Activated CD4-positive, alpha-beta T cell treated with anti-CD3 and anti-CD28 coated beads, Interleukin-10, Interleukin-2, amounts not matched to agents 100 ng/mL and 50 ng/mL, durations not matched to agents 16 hours and 8 hours (primary cell): ENCODE measurements around the gene CYP1A1.
"Not testable (repeated sequence)": the region's sequence is repeated elsewhere in the genome, so short reads cannot be mapped to it uniquely, and the experiment has no call there.

ENCODE experiments used
- DNase-seq: peaks from one replicate; pipeline ENCODE4 v3.0.0-alpha.2; 2020

CYP1A1 gene, protein sequence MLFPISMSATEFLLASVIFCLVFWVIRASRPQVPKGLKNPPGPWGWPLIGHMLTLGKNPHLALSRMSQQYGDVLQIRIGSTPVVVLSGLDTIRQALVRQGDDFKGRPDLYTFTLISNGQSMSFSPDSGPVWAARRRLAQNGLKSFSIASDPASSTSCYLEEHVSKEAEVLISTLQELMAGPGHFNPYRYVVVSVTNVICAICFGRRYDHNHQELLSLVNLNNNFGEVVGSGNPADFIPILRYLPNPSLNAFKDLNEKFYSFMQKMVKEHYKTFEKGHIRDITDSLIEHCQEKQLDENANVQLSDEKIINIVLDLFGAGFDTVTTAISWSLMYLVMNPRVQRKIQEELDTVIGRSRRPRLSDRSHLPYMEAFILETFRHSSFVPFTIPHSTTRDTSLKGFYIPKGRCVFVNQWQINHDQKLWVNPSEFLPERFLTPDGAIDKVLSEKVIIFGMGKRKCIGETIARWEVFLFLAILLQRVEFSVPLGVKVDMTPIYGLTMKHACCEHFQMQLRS

GRCh38 chr15:74725225-74725774 lies at the start of gene CYP1A1:
Gene CYP1A1 (minus strand): TSS chr15:74725528. CDS start chr15:74723097, 2,431 bp downstream.
- DNase-seq: peak; percentile 31

- no peak for DNase-seq
Measured at GRCh38 chr15:74773731-74774252, 48.5 kb upstream of the CYP1A1 start.

DNA sequence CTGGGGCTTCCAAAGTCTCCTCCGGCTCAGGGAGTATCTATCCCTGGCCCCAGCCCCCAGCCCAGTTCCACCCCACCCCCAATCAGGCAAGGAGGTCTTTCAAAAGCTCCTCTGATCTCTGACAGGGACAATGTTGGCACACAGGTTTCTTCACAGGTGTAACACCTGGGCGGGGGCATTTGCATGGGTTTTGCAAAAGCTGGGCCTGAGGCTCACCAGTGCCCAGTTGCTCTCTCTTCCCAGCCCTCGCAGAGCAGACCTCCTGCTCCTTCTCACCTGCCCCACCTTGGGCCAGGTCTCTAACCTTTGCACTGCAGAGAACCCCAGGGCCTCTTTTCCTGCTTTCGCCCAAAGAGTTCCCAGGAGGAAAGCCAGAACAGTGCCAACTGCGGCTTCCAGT lies 48.0 kb upstream of the CYP1A1 start:
- no peak for DNase-seq

GRCh38 chr15:74770211-74770903 lies 45.0 kb upstream of the CYP1A1 start:
- no peak for DNase-seq

DNA sequence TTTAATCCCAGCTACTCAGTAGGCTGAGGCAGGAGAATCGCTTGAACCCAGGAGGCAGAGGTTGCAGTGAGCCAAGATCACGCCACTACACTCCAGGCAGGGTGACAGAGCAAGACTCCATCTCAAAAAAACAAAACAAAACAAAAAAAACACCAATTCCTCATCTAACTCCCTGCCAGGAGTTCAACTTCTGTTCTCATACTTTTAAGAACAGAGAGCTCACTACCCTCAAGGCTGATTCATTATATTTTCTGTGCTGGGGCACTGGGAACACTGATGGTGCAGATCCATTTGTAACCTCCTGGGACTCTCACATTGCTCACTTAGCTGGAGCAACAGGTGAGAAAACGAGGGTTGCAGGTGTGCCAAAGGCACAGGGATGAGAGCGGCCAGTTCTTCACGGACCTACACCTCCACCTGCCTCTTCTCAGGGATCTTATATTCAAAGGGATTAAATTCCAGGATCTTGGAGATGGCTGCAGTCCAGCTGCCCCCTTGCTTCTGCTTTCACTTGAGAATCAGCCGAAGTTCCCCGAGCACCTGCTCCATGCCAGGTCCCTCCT lies 44.2 kb upstream of the CYP1A1 start:
- no peak for DNase-seq

DNA sequence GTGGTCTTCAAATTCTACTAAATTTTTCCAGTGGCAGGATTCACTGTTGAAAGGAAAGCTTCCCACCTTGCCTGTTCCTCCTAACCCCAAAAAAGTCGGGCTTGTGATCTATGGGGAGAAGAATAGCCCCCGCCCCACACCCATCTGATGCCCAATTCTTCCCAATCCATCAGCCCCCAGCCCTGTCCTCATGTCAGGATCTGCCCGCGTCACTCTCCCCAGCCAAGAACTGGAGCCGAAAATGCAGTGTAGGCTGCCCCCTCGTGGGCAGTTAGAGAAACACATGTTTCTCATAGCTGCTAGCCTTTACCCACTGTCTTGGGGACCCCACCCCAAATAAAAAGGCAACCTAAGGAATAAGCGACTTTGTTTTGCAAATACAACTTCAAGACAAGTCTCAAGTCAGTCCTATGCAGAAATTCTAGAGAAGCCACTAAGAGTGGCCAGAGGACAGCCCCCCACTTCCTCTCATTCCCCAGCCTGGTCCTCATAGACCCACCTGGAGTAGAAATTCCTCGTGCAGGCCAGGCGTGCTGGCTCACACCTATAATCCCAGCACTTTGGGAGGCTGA lies 43.5 kb upstream of the CYP1A1 start:
- DNase-seq: peak; percentile 78

- no peak for DNase-seq
Measured at GRCh38 chr15:74768099-74768770, 42.9 kb upstream of the CYP1A1 start.

DNA sequence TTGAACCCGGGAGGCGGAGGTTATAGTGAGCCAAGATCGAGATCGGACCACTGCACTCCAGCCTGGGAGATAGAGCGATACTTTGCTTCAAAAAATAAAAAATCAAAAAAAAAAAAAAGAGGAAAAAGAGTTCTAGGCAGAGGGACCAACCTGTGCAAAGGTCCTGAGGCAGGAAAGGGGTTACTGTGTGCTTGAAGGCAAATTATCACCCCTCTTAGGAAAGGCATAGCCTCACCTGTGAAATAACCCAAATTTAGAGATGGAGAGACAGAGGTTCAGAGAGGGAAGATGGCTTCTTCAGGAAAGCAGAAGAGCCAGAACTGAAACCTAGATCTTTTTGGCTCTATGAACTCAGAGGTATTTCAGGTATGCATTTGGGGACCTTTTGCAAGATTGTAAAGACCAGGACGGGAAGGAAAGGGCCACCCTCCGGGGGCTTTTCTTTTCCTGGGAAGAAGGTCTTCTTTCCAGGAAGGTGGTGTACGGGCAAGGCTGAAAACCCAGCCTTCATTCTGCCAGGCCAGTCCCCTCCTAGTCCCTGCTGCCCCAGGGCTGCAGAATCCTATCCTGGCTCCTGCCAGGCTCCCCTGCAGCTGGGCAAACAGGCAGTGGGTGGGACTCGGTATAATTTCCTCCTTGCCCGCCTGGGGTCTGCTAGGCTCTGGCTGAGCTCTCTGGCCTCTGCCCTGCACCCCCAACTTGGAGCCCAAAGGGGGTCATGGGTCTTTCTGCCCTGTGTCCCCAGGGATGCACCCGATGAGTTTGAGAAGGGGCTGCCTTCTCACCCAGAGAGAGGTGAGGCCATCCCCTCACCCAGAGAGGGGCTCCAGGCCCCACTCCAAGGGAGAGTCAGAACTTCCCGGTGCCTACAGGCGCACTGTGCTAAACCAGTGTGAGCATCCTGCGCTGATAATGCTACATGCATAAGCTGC lies 42.1 kb upstream of the CYP1A1 start:
- no peak for DNase-seq

DNA sequence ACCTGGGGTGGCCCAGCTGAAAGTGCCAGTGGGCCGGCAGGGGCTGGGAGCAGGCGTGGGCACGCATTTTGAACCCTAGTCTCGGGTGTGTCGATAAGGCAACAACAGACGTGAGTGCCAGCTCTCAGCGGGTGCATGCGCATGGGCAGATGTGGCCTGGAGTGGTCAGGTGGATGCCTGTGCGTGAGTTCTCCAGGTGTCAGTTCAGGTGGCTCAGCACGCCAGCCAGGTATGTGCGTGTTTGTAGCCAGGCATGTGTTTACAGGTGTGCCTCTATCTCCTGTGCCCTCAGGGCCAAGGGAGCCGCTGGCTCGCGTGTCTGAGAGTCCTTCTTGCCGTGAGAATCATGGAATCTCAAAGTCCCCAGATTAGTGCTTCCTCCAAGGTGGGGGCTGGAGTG lies 38.1 kb upstream of the CYP1A1 start:
- no peak for DNase-seq

DNA sequence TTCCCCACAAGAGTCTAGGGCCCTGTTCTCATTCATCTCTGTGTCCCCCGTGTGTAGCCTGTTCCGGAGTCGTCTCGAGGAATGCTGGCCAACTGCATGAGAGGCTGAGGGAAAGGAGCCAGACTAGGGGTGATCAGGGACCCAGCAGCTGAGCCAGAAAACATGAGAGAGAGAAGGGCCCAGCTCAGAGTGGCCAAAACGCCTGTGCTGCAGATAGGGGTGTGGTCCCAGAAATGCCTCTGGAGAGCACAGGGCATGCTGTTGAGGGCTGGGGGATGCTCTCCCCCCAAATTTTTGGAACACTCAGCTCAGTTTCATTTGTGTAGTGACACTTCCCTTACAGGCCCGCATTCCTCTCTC lies 37.4 kb upstream of the CYP1A1 start:
- no peak for DNase-seq

DNA sequence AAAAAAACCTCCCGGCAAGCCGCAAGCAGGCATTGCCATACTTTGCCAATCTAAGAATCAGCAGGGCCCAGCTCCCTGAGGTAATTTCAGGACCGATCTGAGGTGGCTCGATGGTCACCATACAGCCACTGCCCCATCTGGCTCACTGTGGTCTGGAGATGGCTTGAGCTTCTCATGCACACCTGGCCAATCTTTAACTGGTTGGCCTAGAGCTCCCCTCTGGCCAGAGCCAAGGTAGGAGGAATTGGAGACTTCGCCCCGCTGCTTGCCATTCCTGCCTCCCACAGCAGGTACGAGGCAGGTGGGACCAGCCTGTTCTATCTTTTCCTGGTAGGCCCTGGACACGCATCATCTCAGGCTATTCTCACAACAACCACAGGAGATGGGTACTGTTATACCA lies 33.4 kb upstream of the CYP1A1 start:
- no peak for DNase-seq

- no peak for DNase-seq
Measured at GRCh38 chr15:74754593-74755215, 29.4 kb upstream of the CYP1A1 start.

GRCh38 chr15:74752531-74752930 lies 27.2 kb upstream of the CYP1A1 start:
- DNase-seq: no peak

- no peak for DNase-seq
Measured at GRCh38 chr15:74752011-74752410, 26.7 kb upstream of the CYP1A1 start.

GRCh38 chr15:74750751-74751150 lies 25.4 kb upstream of the CYP1A1 start:
- DNase-seq: no peak

DNA sequence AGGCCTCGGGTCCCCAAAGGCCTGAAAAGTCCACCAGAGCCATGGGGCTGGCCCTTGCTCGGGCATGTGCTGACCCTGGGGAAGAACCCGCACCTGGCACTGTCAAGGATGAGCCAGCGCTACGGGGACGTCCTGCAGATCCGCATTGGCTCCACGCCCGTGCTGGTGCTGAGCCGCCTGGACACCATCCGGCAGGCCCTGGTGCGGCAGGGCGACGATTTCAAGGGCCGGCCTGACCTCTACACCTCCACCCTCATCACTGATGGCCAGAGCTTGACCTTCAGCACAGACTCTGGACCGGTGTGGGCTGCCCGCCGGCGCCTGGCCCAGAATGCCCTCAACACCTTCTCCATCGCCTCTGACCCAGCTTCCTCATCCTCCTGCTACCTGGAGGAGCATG lies 24.5 kb upstream of the CYP1A1 start:
- no peak for DNase-seq

- no peak for DNase-seq
Measured at GRCh38 chr15:74748322-74748946, 23.1 kb upstream of the CYP1A1 start, which contains the start of gene CYP1A2. Gene CYP1A2 (plus strand): TSS chr15:74748845. CDS start chr15:74749739, 894 bp downstream.

GRCh38 chr15:74746389-74746788 lies 21.1 kb upstream of the CYP1A1 start:
- no peak for DNase-seq

DNA sequence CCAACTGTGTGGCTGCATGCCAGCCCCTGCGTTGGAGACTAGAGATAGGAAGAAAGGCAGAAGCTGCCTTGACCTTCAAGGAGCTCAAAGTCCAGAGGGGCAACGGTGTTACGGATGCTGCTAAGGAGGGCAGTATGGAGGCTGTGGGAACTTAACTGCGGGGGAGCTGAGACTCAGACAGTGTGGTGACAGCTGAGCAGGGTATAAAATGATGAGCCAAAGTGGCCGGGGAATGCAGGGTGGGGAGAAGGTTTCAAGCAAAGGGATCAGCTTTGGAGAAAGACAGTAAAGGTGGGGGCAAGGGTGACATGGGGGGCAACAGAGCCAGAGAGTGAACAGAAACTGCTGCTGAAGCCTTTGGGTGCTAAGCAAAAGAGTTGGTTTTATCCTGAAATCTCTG lies 17.1 kb upstream of the CYP1A1 start:
- no peak for DNase-seq

DNA sequence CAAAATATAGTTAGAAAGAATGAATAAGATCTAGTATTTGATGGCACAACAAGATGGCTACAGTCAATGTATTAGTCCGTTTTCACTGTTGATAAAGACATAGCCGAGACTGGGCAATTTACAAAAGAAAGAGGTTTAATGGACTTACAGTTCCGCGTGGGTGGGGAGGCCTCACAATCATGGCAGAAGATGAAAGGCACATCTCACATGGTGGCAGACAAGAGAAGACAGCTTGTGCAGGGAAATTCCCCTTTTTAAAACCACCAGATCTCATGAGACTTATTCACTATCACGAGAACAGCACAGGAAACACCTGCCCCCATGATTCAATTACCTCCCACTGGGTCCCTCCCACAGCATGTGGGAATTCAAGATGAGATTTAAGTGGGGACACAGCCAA lies 12.9 kb upstream of the CYP1A1 start:
- DNase-seq: not testable (repeated sequence)
